ENCODE measurements around the gene PPARA. TPM values are rescaled to one million over a fixed set of nuclear protein-coding genes. Genes with fewer than 3 reads are reported as not detected.
A peak's percentile ranks its signal among the peaks of the same experiment; 100 is the strongest.
"Not testable (repeated sequence)": the region's sequence is repeated elsewhere in the genome, so short reads cannot be mapped to it uniquely, and the experiment has no call there.

The PPARA gene
- total RNA-seq, 2 donors from 2014 or later: 48.4 to 67.1 TPM

- Histone ChIP-seq H3K27me3 (no peaks in the 10 kb centered on the region), H3K36me3 (no peaks in the 10 kb centered on the region), H3K4me3 (no peak overlapping the region), H3K9me3 (no peaks in the 10 kb centered on the region), H3K27ac (no peak overlapping the region), H3K4me1 (peaks cover 0 to 19% of the 10 kb centered on the region in 2 donors)
- no peak for TF ChIP-seq CTCF (IDR thresholded peaks at IDR 0.05)
- DNase-seq (ENCODE audit: low spot score): no peak
Measured at GRCh38 chr22:46127556-46127955, 22.8 kb upstream of the PPARA start.

- Histone ChIP-seq H3K27ac (no peak overlapping the region), H3K4me3 (no peak overlapping the region), H3K4me1 (peaks cover 0 to 15% of the 10 kb centered on the region in 2 donors), H3K9me3 (no peaks in the 10 kb centered on the region), H3K36me3 (no peaks in the 10 kb centered on the region), H3K27me3 (no peaks in the 10 kb centered on the region)
- no peak for DNase-seq (ENCODE audit: low spot score)
- TF ChIP-seq CTCF (IDR thresholded peaks at IDR 0.05): no peak
Measured at GRCh38 chr22:46128606-46129005, 21.7 kb upstream of the PPARA start.

DNA sequence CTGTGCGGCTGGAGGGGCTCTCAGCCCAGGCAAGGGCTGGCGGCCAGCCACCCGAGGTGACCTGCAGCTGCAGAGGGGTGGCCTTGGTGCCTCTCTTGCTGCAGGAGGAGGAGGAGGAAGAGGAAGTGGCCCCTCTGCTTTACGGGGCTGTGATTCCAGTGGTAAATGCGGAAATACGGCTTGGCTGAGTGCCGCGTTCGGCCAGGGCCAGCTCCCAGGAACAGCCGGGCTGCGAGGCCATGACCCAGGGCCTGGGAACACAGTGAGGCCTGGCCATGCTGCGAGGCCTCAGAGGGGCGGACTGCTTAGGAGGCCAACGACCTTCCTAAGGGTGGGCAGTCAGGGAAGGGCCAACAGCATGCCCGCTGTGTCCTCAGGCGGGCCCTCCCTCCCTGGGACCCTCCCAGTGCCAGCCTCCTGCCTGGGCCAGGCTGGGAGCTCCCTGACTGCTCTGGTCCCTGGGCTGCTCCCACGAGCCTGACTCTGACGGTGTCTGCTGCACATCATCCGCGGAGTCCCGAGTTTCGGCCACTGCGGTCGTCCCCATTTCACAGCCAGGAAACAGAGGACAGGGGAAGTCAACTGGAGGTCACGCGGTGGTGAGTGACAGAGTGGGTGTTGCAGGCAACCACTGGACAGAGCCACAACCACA lies 20.8 kb upstream of the PPARA start:
- H3K4me3 ChIP-seq: no peak overlapping the region
- no peak for TF ChIP-seq CTCF (IDR thresholded peaks at IDR 0.05)
- H3K36me3 ChIP-seq: no peaks in the 10 kb centered on the region

GRCh38 chr22:46131151-46131587 lies 19.2 kb upstream of the PPARA start:
- no peak overlapping the region for H3K27ac ChIP-seq
- H3K4me3 ChIP-seq: no peak overlapping the region
- no peak for TF ChIP-seq CTCF (IDR thresholded peaks at IDR 0.05)
- H3K27me3 ChIP-seq: no peaks in the 10 kb centered on the region
- H3K9me3 ChIP-seq: no peaks in the 10 kb centered on the region
- H3K4me1 ChIP-seq: peaks cover 0 to 15% of the 10 kb centered on the region in 2 donors
- H3K36me3 ChIP-seq: no peaks in the 10 kb centered on the region
- no peak for DNase-seq (ENCODE audit: low spot score)

More for the DNA sequence above, 20.8 kb upstream of the PPARA start:
- Histone ChIP-seq H3K27ac (peak overlapping the region; percentile 34 to 60), H3K4me1 (peaks cover 0 to 15% of the 10 kb centered on the region in 2 donors), H3K27me3 (no peaks in the 10 kb centered on the region), H3K9me3 (no peaks in the 10 kb centered on the region)
- no peak for DNase-seq (ENCODE audit: low spot score)

DNA sequence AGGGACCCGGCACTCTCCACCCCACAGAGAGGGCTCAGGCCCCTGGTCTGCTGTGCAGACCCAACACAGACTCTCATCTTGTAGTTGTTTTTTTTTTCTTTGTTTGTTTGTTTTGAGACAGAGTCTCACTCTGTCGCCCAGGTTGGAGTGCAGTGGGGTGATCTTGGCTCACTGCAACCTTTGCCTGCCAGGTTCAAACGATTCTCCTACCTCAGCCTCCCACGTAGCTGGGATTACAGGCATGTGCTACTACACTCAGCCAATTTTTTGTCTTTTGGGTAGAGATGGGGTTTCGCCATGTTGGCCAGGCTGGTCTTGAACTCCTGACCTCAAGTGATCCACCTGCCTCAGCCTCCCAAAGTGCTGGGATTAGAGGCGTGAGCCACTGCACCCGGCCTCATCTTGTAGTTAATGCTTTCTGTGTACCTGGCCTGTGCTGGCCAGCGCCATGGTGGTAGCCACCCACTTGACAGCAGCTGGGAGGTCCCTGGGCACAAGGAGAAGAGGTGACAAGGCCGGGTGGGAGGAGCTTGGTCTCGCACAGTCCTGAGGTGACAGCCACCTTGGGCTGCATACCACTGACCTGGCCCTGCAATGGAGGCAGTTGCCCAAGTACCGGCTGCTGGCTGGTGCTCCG lies 18.0 kb upstream of the PPARA start:
- not testable (repeated sequence) for H3K9me3 ChIP-seq; H3K4me3 ChIP-seq; H3K27me3 ChIP-seq; H3K27ac ChIP-seq; DNase-seq (ENCODE audit: low spot score); H3K36me3 ChIP-seq
- H3K4me1 ChIP-seq: peaks cover 0 to 15% of the 10 kb centered on the region in 2 donors

- Histone ChIP-seq H3K4me3 (no peak overlapping the region), H3K4me1 (peaks cover 0 to 15% of the 10 kb centered on the region in 2 donors), H3K27ac (no peak overlapping the region), H3K9me3 (no peaks in the 10 kb centered on the region), H3K27me3 (no peaks in the 10 kb centered on the region), H3K36me3 (no peaks in the 10 kb centered on the region)
- DNase-seq (ENCODE audit: low spot score): no peak
- no peak for TF ChIP-seq CTCF (IDR thresholded peaks at IDR 0.05)
Measured at GRCh38 chr22:46132830-46133587, 17.3 kb upstream of the PPARA start.
